Stimulated activated naive CD4-positive, alpha-beta T cell (primary cell): ENCODE data around the gene GALNT7.
A peak's percentile ranks its signal among the peaks of the same experiment; 100 is the strongest.

ENCODE experiments used
- DNase-seq, 6 experiments: peaks; one replicate each; lab custom pipeline; 2025; lab: John Stamatoyannopoulos, UW

GALNT7 gene

GRCh38 chr4:173264684-173265185 lies 96.1 kb downstream of the GALNT7 start:
- peak in 5 of 6 experiments; percentile 7 to 67 (median 45) for DNase-seq

DNA sequence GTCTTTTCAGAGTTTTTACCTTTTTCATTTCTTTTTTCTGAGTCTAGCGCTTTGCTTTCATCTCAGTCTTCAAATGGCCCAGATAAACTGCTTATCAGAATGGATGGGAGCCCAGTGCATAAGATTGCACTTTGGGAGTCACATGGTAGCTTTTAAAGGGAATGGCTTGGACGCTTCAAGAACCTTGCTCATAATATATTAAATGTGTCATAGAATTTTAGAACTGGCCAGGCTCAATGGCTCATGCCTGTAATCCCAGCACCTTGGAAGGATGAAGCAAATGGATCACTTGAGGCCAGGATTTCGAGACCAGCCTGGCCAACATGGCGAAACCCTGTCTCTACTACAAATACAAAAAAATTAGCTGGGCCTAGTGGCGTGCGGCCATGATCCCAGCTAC lies 97.1 kb downstream of the GALNT7 start:
- no peak for DNase-seq

- DNase-seq: no peak
These were observed 99.1 kb downstream of the GALNT7 start for GRCh38 chr4:173267711-173268110.

GRCh38 chr4:173269280-173269679 lies 100.7 kb downstream of the GALNT7 start:
- no peak for DNase-seq

DNA sequence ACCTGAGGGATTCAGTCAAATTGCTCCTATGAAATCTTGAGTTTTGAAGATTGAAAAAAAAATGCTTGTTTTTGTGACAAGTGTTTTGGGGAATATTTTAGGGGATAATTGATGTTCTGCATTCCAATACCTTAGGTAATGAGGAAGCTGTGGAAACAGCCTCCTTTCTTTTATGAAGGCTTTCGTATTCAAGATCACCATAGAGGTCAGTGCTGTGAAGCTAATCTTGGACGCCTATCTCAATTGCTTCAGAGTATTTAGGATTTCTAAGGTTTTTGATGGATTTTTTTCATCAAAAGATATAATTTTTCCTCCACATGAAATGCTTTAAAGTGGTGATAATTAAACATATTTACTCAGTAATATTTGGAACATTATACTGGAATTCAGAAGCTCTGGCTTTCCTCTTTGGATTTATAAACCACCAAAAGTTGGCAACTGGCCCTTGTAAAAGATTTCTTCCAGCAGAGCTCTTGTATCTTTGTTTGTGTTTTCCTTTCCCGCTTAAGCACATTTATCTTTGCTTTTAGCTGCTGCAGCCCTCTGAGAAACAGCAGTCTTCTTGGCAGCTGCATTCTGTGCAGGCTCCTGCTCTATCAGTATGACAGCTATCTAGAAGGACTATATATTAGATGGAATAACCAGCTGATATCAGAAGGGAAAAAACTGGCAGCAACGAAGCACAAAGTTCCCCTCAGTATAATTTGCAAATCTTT lies 101.9 kb downstream of the GALNT7 start:
- no peak for DNase-seq

- DNase-seq: no peak
These were observed 103.7 kb downstream of the GALNT7 start for GRCh38 chr4:173272314-173272713.

- no peak for DNase-seq
These were observed 104.4 kb downstream of the GALNT7 start for GRCh38 chr4:173272996-173273395.

DNA sequence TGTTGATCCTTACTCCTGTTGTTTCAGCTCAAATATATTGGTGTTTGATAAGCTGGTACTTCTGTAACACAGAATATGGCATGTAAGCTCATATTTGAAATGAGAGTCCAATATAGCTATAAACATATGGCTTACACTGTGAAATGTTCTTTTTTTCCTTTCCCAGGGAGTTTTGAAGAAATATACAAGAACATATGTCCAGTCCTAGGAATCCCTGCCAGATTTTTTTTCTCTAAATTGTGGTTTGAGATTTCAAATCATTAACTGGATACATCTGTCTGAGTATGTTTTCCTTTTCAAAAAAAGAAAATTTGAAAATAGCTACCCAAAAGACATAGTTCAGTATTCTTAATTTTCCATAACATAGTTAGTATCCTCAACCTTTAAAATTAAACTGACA lies 105.3 kb downstream of the GALNT7 start:
- no peak for DNase-seq

- no peak for DNase-seq
These were observed 106.1 kb downstream of the GALNT7 start for GRCh38 chr4:173274744-173275143.

DNA sequence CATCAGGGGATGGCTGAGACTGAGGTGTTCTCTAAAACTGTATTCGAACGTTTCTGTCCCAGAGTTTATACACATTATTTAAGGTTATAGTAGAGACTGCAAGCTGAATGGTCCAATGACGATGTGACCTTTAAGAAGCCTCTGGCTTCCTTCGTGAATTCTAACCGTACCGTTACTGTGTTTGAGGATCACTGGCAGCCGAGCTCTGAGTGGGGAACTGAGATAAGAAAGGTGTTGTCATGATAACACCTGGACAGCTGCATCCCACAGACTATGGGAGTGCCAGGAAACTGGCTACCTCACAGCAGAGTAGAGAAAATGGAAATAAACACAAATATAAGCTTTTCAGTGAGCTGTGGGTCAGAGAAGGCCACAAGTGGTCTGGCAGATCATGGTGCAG lies 106.5 kb downstream of the GALNT7 start:
- DNase-seq: no peak

GRCh38 chr4:173277340-173277739 lies 108.7 kb downstream of the GALNT7 start:
- no peak for DNase-seq

- no peak for DNase-seq
These were observed 112.4 kb downstream of the GALNT7 start for GRCh38 chr4:173280998-173281397.

GRCh38 chr4:173281406-173282255 lies 113.0 kb downstream of the GALNT7 start:
- DNase-seq: no peak

- no peak for DNase-seq
These were observed 113.6 kb downstream of the GALNT7 start for GRCh38 chr4:173282256-173282562.

- DNase-seq: no peak
These were observed 114.0 kb downstream of the GALNT7 start for GRCh38 chr4:173282626-173283025.

DNA sequence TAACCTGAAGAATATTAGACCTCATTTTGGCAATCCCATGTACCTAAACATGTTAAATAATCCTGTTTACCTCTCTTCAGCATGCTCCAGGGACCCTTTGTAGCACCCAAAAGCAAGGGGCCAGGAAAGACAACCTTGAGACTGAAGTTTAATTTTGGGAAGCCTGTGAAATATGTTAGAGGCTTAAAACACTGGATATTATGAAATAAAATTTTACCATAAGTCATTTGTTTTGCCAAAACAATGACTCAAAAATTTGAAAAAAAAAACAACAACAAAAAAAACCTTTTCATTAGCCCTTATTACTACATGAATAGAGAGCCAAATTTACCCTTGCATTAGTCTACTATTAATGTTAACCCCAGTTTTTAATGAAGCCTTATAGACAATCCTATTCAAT lies 115.9 kb downstream of the GALNT7 start:
- DNase-seq: no peak

DNA sequence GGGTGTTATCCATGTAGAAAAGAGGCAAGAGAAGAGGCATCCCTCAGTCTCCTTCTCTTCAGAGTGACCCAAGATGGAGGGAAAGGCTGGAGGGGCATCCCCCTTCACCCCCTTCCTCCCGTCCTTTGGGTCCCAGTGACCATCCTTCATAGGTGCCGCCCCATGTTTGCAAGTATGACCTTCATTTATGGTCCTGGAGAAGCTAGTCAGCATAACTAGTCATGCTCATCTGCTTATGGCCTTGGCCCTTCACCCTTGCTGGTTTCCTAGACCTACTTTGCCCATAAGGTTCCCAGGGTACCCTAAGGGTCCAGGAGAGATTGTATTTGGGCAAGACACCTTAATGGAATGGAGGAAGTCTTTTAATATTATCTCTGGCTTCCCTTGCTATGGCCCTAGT lies 118.9 kb downstream of the GALNT7 start:
- no peak for DNase-seq

- DNase-seq: peak; percentile 15 to 60 (median 40)
These were observed 119.7 kb downstream of the GALNT7 start for GRCh38 chr4:173288296-173288695.

GRCh38 chr4:173288698-173289352 lies 120.2 kb downstream of the GALNT7 start:
- DNase-seq: peak in 1 of 6 experiments; percentile 14

DNA sequence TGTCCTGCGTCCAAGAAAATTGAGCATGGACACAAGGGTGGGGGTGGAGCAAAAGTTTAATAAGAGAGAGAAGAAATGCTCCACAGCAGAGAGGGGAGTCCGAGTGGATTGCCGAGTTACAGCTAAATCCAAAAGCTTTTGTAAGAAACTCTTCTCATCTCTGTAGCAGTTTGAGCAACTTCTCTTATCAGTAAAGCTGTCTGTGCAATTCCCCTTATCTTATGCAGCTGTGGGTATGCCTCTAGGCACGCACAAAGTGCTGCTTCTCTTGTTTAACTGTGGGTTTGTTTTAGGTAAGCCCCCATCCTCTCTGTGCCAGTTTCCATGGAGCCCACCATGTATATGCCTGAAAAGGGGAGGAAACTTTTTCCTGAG lies 120.7 kb downstream of the GALNT7 start:
- no peak for DNase-seq

- no peak for DNase-seq
These were observed 123.3 kb downstream of the GALNT7 start for GRCh38 chr4:173291899-173292298.

DNA sequence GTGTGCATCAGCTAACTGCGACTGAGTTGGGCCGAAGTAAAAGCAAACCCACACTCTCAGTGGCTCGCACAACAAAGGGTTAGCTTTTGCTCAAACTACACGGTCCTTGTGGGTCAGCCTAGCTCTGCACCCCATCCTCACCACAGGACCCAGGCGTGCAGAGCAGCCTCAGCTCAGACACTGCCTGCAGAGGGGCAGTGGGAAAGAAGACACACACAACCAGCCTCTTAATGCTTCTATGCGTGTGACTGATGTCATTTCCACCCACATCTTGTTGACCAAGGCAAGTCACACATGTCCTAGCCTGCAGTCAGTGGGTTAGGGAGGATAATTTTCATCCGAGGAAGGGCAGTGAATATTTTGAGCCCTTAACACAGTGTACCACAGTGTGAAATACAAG lies 125.1 kb downstream of the GALNT7 start:
- DNase-seq: no peak

DNA sequence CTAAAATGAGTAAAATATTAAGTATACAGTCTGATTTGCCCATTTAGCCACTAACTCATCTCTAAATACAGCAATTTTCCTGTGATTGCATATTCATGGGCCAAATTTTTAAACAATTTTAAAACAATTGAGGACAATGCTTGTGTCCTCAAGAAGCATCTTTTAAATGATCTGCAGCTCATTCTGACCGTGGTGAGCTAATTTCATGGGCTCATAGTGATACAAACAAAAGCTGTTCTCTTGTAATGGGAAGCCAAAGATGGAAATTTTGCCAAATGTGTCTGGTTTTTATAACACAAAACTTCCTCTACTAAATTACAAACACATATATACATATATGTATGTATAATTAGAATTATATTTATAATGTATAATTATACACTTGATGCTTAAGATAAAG lies 125.8 kb downstream of the GALNT7 start:
- no peak for DNase-seq
